Peyer's patch (tissue), 4 donors: ENCODE results near the gene UBE2D2. TPM values are rescaled to one million over a fixed set of nuclear protein-coding genes. Genes with fewer than 3 reads are reported as not detected.
A peak's percentile ranks its signal among the peaks of the same experiment; 100 is the strongest.
"Not testable (repeated sequence)": the region's sequence is repeated elsewhere in the genome, so short reads cannot be mapped to it uniquely, and the experiment has no call there.

Experiments used
- DNase-seq, 3 donors: peaks; one replicate each; pipeline ENCODE4 v3.0.0-alpha.2; 2017 to 2019
- H3K27ac ChIP-seq, 4 donors: fragments of 200-600 bp; sonication (generic); one replicate each; pipeline ENCODE4 v1.5.1; 2016 to 2019
- H3K27me3 ChIP-seq, 2 donors: fragments of 200-600 bp; sonication (generic); one replicate each; pipeline ENCODE4 v1.5.1; 2019
- H3K36me3 ChIP-seq, 3 donors: fragments of 200-600 bp; sonication (generic); one replicate each; pipeline ENCODE4 v1.5.1; 2016 to 2019
- H3K4me1 ChIP-seq, 4 donors: fragments of 200-600 bp; sonication (generic); one replicate each; pipeline ENCODE4 v1.5.1; 2016 to 2019
- H3K4me3 ChIP-seq, 4 donors: fragments of 200-600 bp; sonication (generic); 1 replicate in 3 of 4; 2 replicates in 1 of 4; pipeline ENCODE4 v1.5.1; 2016 to 2019; ENCODE audit warnings: mild to moderate bottlenecking in 1 of 4
- H3K9me3 ChIP-seq, 4 donors: fragments of 200-600 bp; sonication (generic); one replicate each; pipeline ENCODE4 v1.5.1; 2016 to 2019; ENCODE audit warnings: mild to moderate bottlenecking in 1 of 4
- CTCF ChIP-seq, 6 experiments: fragments of 450-650 bp in 4 of 6; fragments of 200-600 bp in 2 of 6; sonication (generic) in 1 of 6; IDR thresholded peaks; one replicate each; pipeline ENCODE4 v1.5.1; 2017 to 2019; ENCODE audit warnings: antibody characterized with exemption in 6 of 6, mild to moderate bottlenecking in 3 of 6, moderate library complexity in 1 of 6
- POLR2A ChIP-seq, 2 donors: fragments of 450-650 bp; IDR thresholded peaks; one replicate each; pipeline ENCODE4 v1.5.1; 2017; ENCODE audit warnings: antibody characterized with exemption in 2 of 2, mild to moderate bottlenecking in 2 of 2, moderate library complexity in 2 of 2
- total RNA-seq, 4 donors: library from RNA; depleted of rRNA; stranded (reverse); fragments of >200 nt; gene quantifications; one replicate each; pipeline ENCODE4 v1.1.0, GENCODE V29; 2016

Gene UBE2D2
- total RNA-seq, 4 donors from 2014 or later = 60.2 to 87.9 (median 70.2) TPM

DNA sequence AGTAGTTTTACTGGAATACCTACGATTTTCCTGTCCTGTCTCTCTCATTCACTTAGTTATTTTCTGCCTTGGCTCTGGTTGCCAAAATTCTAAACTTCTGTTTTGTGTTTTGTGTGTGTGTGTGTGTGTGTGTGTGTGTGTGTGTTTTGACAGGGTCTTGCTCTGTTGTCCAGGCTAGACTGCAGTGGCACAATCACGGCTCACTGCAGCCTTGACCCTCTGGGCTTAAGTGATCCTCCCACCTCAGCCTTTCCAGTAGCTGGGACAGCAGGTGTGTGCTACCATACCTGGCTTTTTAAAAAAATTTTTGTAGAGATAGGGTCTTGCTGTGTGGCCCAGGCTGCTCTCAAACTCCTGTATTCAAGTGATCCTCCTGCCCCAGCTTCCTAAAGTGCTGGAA lies 17.2 kb downstream of the UBE2D2 start:
- no peaks in the 10 kb centered on the region for H3K27me3 ChIP-seq
- H3K4me3 ChIP-seq = no peak overlapping the region
- TF ChIP-seq POLR2A (IDR thresholded peaks at IDR 0.05) (no peak), CTCF (IDR thresholded peaks at IDR 0.05) (no peak)
- peaks cover 0 to 29% (median 9%) of the 10 kb centered on the region in 4 donors for H3K4me1 ChIP-seq
- no peaks in the 10 kb centered on the region for H3K9me3 ChIP-seq
- no peak for DNase-seq
- peak overlapping the region in 1 of 4 donors; percentile 52 for H3K27ac ChIP-seq
- no peaks in the 10 kb centered on the region for H3K36me3 ChIP-seq

DNA sequence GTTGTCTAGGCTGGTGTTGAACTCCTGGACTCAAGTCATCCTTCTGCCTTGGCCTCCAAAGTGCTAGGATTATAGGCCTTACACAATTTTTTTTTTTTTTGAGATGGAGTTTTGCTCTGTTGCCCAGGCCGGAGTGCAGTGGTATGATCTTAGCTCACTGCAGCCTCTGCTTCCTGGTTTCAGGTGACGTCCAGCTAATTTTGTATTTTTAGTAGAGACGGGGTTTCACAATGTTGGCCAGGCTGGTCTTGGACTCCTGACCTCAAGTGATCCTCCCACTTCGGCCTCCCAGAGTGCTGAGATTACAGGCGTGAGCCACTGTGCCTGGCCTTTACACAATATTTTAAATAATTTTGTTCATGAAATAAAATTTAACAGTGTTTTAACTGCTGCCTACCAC lies 21.0 kb downstream of the UBE2D2 start:
- peak in 1 of 3 donors; percentile 37 for DNase-seq
- not testable (repeated sequence) for H3K4me1 ChIP-seq, H3K27me3 ChIP-seq, H3K27ac ChIP-seq, H3K9me3 ChIP-seq, H3K36me3 ChIP-seq, H3K4me3 ChIP-seq

- no peaks in the 10 kb centered on the region for H3K4me1 ChIP-seq
- no peaks in the 10 kb centered on the region for H3K9me3 ChIP-seq
- H3K4me3 ChIP-seq = no peak overlapping the region
- no peak for DNase-seq
- TF ChIP-seq POLR2A (IDR thresholded peaks at IDR 0.05) = no peak
- TF ChIP-seq CTCF (IDR thresholded peaks at IDR 0.05) = no peak
- no peaks in the 10 kb centered on the region for H3K36me3 ChIP-seq
- no peak overlapping the region for H3K27ac ChIP-seq
- no peaks in the 10 kb centered on the region for H3K27me3 ChIP-seq
Observed at GRCh38 chr5:139584137-139584536, 23.0 kb downstream of the UBE2D2 start.

DNA sequence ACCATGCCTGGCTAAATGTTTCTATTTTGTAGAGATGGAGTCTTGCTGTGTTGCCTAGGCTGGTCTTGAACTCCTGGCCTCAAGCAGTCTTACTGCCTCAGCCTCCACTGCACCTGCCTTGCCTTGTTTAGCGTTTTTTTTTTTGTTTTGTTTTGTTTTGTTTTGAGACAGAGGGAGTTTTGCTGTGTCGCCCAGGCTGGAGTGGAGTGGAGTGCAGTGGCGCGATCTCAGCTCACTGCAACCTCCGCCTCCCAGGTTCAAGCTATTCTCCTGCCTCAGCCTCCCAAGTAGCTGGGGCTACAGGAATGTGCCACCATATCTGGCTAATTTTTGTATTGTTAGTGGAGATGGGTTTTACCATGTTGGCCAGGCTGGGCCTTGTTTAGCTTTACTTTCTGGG lies 27.0 kb downstream of the UBE2D2 start:
- H3K4me3 ChIP-seq, H3K4me1 ChIP-seq, H3K36me3 ChIP-seq, H3K27ac ChIP-seq, H3K9me3 ChIP-seq, H3K27me3 ChIP-seq, DNase-seq: not testable (repeated sequence)

DNA sequence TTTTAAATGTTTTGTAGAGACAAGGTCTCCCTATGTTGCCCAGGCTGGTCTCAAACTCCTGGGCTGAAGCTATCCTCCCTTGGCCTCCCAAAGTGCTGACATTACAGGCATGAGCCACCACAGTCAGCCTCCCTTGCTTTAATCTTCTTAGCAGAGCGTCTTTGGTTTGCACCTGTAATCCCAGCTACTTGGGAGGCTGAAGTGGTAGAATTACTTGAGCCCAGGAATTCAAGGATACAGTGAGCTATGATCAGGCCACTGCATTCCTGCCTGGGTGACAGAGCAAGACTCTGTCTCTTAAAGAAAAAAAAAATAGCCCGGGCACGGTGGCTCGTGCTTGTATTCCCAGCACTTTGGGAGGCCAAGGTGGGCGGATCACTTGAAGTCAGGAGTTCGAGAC lies 27.8 kb downstream of the UBE2D2 start:
- no peak for DNase-seq
- Histone ChIP-seq H3K36me3 (no peaks in the 10 kb centered on the region), H3K4me3 (no peak overlapping the region), H3K4me1 (peaks cover 0 to 6% (median 0%) of the 10 kb centered on the region in 4 donors), H3K9me3 (no peaks in the 10 kb centered on the region), H3K27me3 (no peaks in the 10 kb centered on the region), H3K27ac (no peak overlapping the region)
- TF ChIP-seq POLR2A (IDR thresholded peaks at IDR 0.05) = no peak
- TF ChIP-seq CTCF (IDR thresholded peaks at IDR 0.05) = no peak

DNA sequence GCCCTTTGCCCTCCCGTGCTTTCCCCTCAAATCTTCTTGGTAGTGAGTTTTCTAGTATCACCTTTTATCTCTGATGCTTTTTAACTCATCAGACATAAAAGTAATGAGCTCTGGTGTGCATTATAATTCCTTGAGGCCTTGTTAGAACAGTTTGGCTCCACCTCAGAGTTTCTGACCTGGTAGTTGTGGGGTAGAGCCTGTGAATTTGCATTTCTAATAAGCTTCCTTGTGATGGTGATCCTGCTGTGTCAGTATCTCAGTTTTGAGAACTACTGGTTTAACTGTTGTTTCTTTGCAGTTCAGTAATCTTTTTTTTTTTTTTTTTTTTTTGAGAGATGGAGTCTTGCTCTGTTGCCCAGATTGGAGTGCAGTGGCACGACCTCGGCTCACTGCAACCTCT lies 31.1 kb downstream of the UBE2D2 start:
- no peak for TF ChIP-seq POLR2A (IDR thresholded peaks at IDR 0.05)
- TF ChIP-seq CTCF (IDR thresholded peaks at IDR 0.05) = no peak

GRCh38 chr5:139593076-139593475 lies 31.9 kb downstream of the UBE2D2 start:
- H3K36me3 ChIP-seq, H3K27ac ChIP-seq, H3K4me1 ChIP-seq, H3K27me3 ChIP-seq, H3K4me3 ChIP-seq, DNase-seq, H3K9me3 ChIP-seq: not testable (repeated sequence)

More for the DNA sequence above, 31.1 kb downstream of the UBE2D2 start:
- no peaks in the 10 kb centered on the region for H3K27me3 ChIP-seq
- H3K9me3 ChIP-seq = no peaks in the 10 kb centered on the region
- H3K27ac ChIP-seq = peak overlapping the region in 1 of 4 donors; percentile 10
- H3K36me3 ChIP-seq = no peaks in the 10 kb centered on the region
- H3K4me1 ChIP-seq = peaks cover 0 to 6% (median 0%) of the 10 kb centered on the region in 4 donors
- no peak overlapping the region for H3K4me3 ChIP-seq
- peak in 1 of 3 donors; percentile 30 for DNase-seq
